ENCODE data around the gene TMTC4. TPM values are rescaled to one million over a fixed set of nuclear protein-coding genes. Genes with fewer than 3 reads are reported as not detected.

Gene TMTC4
- total and polyA plus RNA-seq, 10 of the 15 experiments (the other 5 are each of a cell fraction or from before 2014, with no cell fraction given) = 3.3 to 24.6 (median 14.5) TPM

DNA sequence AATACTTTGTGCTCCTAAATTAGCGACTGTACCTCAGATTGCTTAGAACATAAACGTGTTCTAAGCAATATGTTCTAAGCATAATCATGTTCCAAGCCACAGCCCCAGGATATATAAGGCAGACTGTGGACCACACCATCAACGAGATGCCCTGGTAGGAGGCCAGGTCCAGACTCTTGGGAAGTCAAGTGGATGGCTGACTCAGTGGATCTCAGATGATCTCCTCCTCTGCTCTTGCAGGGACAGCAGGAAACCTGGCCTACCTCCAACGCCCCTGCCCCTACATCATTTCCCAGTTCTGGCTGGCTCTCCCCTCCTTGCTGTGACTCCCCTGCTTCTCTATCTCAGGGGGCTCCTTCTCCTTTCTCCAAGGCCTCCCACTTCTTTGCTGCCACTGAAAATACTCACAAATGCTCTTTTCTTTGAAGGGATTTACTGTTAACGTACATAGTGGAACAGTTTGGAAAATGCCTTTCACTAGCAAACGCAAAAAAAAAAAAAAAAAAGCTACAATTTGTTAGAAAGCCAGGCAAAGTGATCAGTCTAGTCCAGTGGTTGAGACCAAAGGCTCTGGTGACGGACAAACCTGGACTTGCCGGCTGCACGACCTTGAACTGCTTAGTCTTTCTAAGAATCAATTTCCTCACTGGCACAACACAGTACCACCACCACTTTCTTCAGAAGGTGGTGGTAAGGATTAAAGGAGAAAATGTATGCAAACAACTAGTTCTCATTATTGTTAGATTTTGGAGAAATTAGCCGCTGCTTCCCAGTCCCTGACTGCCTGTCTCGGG lies 3.0 kb downstream of the TMTC4 start (continued):
- TF ChIP-seq, protein P1, sequence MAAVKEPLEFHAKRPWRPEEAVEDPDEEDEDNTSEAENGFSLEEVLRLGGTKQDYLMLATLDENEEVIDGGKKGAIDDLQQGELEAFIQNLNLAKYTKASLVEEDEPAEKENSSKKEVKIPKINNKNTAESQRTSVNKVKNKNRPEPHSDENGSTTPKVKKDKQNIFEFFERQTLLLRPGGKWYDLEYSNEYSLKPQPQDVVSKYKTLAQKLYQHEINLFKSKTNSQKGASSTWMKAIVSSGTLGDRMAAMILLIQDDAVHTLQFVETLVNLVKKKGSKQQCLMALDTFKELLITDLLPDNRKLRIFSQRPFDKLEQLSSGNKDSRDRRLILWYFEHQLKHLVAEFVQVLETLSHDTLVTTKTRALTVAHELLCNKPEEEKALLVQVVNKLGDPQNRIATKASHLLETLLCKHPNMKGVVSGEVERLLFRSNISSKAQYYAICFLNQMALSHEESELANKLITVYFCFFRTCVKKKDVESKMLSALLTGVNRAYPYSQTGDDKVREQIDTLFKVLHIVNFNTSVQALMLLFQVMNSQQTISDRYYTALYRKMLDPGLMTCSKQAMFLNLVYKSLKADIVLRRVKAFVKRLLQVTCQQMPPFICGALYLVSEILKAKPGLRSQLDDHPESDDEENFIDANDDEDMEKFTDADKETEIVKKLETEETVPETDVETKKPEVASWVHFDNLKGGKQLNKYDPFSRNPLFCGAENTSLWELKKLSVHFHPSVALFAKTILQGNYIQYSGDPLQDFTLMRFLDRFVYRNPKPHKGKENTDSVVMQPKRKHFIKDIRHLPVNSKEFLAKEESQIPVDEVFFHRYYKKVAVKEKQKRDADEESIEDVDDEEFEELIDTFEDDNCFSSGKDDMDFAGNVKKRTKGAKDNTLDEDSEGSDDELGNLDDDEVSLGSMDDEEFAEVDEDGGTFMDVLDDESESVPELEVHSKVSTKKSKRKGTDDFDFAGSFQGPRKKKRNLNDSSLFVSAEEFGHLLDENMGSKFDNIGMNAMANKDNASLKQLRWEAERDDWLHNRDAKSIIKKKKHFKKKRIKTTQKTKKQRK (IDR thresholded peaks at IDR 0.05; ENCODE audit: low read depth, low read length) = no peak
- no peak for TF ChIP-seq IKZF2 (IDR thresholded peaks at IDR 0.05)
- no peak for TF ChIP-seq NR2C1 (IDR thresholded peaks at IDR 0.05)
- no peak for TF ChIP-seq SIX5 (IDR thresholded peaks at IDR 0.05; ENCODE audit: low read depth, low read length, severe bottlenecking)

- Histone ChIP-seq H4K20me1 (ENCODE audit: control insufficient read depth, insufficient read depth) (no peaks in the 10 kb centered on the region), H3K27ac (ENCODE audit: control insufficient read depth, insufficient read depth) (no peak overlapping the region), H3K9me3 (replicated peaks; ENCODE audit: control insufficient read depth, insufficient read depth, low read length) (no peaks in the 10 kb centered on the region), H3K4me1 (ENCODE audit: control insufficient read depth, insufficient read depth, low read length) (no peaks in the 10 kb centered on the region), H3K79me2 (ENCODE audit: control insufficient read depth, insufficient read depth, low read length) (peaks cover 12% of the 10 kb centered on the region), H2AFZ (ENCODE audit: control insufficient read depth, low read depth, low read length) (no peak overlapping the region), H3K4me2 (ENCODE audit: control insufficient read depth, insufficient read depth) (no peak overlapping the region), H3K36me3 (ENCODE audit: control insufficient read depth in 2 of 2, insufficient read depth in 2 of 2, low read length in 1 of 2) (peaks cover 4 to 9% of the 10 kb centered on the region in 2 experiments; a peak in 3 of 4 replicates), H3K27me3 (replicated peaks in 1 of 2; ENCODE audit: control insufficient read depth in 2 of 2, insufficient read depth in 2 of 2, low read length in 1 of 2) (no peaks in the 10 kb centered on the region), H3K4me3 (no peak overlapping the region), H3K9ac (ENCODE audit: control insufficient read depth, insufficient read depth, low read length) (no peak overlapping the region)
- RAD21 ChIA-PET (ENCODE audit: unreplicated experiment) = no interaction called here
- POLR2A ChIA-PET = no interaction called here
- DNase-seq (ENCODE audit: low read depth, low spot score) (no peak), FAIRE-seq (no peak), ATAC-seq (no peak)
- in situ Hi-C loops (cut with MboI) (no loop called here), intact Hi-C loops (cut with micrococcal nuclease; ENCODE audit: unreplicated experiment) (no loop called here)
- 97% methylated on average over 7 of the region's 7 CpGs for WGBS (ENCODE audit: insufficient coverage, insufficient replicate concordance, low lambda C conversion rate, missing lambda C conversion rate)
- BruUV-seq (replicated peaks) = no TSS peak
- SMC1A ChIA-PET (ENCODE audit: uncharacterized antibody, unreplicated experiment) = no interaction called here
- CTCF ChIA-PET = no interaction called here
- TF ChIP-seq ZBTB33 (IDR thresholded peaks at IDR 0.05) (no peak), ZBTB40 (IDR thresholded peaks at IDR 0.05; ENCODE audit: borderline replicate concordance) (no peak), TCF3 (IDR thresholded peaks at IDR 0.05; ENCODE audit: borderline replicate concordance, insufficient read depth, low read depth, low read length) (no peak), RB1 (IDR thresholded peaks at IDR 0.05; ENCODE audit: borderline replicate concordance) (no peak), STAT3 (IDR thresholded peaks at IDR 0.05; ENCODE audit: low read depth, low read length) (no peak)
- TF ChIP-seq, protein P2, sequence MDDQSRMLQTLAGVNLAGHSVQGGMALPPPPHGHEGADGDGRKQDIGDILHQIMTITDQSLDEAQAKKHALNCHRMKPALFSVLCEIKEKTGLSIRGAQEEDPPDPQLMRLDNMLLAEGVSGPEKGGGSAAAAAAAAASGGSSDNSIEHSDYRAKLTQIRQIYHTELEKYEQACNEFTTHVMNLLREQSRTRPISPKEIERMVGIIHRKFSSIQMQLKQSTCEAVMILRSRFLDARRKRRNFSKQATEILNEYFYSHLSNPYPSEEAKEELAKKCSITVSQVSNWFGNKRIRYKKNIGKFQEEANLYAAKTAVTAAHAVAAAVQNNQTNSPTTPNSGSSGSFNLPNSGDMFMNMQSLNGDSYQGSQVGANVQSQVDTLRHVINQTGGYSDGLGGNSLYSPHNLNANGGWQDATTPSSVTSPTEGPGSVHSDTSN (IDR thresholded peaks at IDR 0.05; ENCODE audit: insufficient replicate concordance, low read depth, low read length) = no peak
Measured at GRCh38 chr13:100668408-100668807, 6.2 kb downstream of the TMTC4 start.
